Activated CD8-positive, alpha-beta memory T cell treated with anti-CD3 and anti-CD28 coated beads for 36 hours (primary cell): ENCODE measurements around the gene RRP15. TPM values are rescaled to one million over a fixed set of nuclear protein-coding genes. Genes with fewer than 3 reads are reported as not detected.

ENCODE experiments used
- CTCF ChIA-PET: fragments of 350-600 bp; sonication (Branson Sonifier 250); formaldehyde crosslinking; loops from one replicate; lab custom pipeline; 2021; ENCODE audit warnings: antibody characterized with exemption; lab: Charles Lee
- POLR2A ChIA-PET: fragments of 350-600 bp; sonication (Branson Sonifier 250); formaldehyde crosslinking; loops from one replicate; lab custom pipeline; 2021; ENCODE audit warnings: antibody characterized with exemption; lab: Charles Lee
- total RNA-seq, 2 experiments: library from RNA; stranded (reverse); gene quantifications; one replicate each; pipeline ENCODE4 v1.2.3, GENCODE V29; 2021

Gene RRP15
- total RNA-seq, 2 experiments from 2014 or later: 40.3 to 44.4 TPM

GRCh38 chr1:218374401-218375353 is 89.6 kb downstream of the RRP15 start:
- CTCF ChIA-PET: no interaction called here
- POLR2A ChIA-PET: no interaction called here

- ChIA-PET CTCF (interaction anchor here (0.6 kb wide), 1 partner anchor 146 kb away, joined by 3 read pairs; no protein-coding TSS in a partner anchor), POLR2A (no interaction called here)
Observed at GRCh38 chr1:218376722-218377121, 91.6 kb downstream of the RRP15 start.

- POLR2A ChIA-PET: no interaction called here
Observed at GRCh38 chr1:218377143-218377660, 92.1 kb downstream of the RRP15 start.

GRCh38 chr1:218380125-218380977 is 95.3 kb downstream of the RRP15 start:
- POLR2A ChIA-PET: no interaction called here
- CTCF ChIA-PET: interaction anchor here (1.3 kb wide), 1 partner anchor 37 kb away, joined by 3 read pairs; no protein-coding TSS in a partner anchor

More at GRCh38 chr1:218377143-218377660, 92.1 kb downstream of the RRP15 start:
- CTCF ChIA-PET: no interaction called here

GRCh38 chr1:218382261-218382660 is 97.2 kb downstream of the RRP15 start:
- POLR2A ChIA-PET: no interaction called here
- CTCF ChIA-PET: no interaction called here

- ChIA-PET CTCF (no interaction called here), POLR2A (no interaction called here)
Observed at GRCh38 chr1:218383051-218383450, 98.0 kb downstream of the RRP15 start.

GRCh38 chr1:218383681-218384080 is 98.6 kb downstream of the RRP15 start:
- POLR2A ChIA-PET: no interaction called here
- CTCF ChIA-PET: no interaction called here

- POLR2A ChIA-PET: no interaction called here
- CTCF ChIA-PET: no interaction called here
Observed at GRCh38 chr1:218384581-218384993, 99.5 kb downstream of the RRP15 start.

Other genes starting within 250 kb of the RRP15 start
- gene TGFB2, start 60.0 kb downstream of the RRP15 start, total RNA-seq: not detected